ENCODE measurements around the gene PLSCR3.

GRCh38 chr17:7374353-7374752, 20.0 kb downstream of the PLSCR3 start:
- TF ChIP-seq, protein P1, sequence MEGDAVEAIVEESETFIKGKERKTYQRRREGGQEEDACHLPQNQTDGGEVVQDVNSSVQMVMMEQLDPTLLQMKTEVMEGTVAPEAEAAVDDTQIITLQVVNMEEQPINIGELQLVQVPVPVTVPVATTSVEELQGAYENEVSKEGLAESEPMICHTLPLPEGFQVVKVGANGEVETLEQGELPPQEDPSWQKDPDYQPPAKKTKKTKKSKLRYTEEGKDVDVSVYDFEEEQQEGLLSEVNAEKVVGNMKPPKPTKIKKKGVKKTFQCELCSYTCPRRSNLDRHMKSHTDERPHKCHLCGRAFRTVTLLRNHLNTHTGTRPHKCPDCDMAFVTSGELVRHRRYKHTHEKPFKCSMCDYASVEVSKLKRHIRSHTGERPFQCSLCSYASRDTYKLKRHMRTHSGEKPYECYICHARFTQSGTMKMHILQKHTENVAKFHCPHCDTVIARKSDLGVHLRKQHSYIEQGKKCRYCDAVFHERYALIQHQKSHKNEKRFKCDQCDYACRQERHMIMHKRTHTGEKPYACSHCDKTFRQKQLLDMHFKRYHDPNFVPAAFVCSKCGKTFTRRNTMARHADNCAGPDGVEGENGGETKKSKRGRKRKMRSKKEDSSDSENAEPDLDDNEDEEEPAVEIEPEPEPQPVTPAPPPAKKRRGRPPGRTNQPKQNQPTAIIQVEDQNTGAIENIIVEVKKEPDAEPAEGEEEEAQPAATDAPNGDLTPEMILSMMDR (IDR thresholded peaks at IDR 0.05 in 2 of 3, conservative IDR thresholded peaks at IDR 0.05 in 1 of 3; ENCODE audit: borderline replicate concordance in 1 of 3, insufficient read depth in 1 of 3, low read depth in 2 of 3, low read length in 2 of 3): no peak
- no peak for TF ChIP-seq POLR2A (IDR thresholded peaks at IDR 0.05; ENCODE audit: borderline replicate concordance, extremely low read depth, insufficient read depth, insufficient read length)
- no peak for TF ChIP-seq CEBPB (IDR thresholded peaks at IDR 0.05; ENCODE audit: low read depth)
- TF ChIP-seq EZH2 (IDR thresholded peaks at IDR 0.05): no peak
- TF ChIP-seq SP1 (IDR thresholded peaks at IDR 0.05; ENCODE audit: low read depth): no peak
